T-cell (primary cell): ENCODE results near the gene PSMD10. TPM values are rescaled to one million over a fixed set of nuclear protein-coding genes. Genes with fewer than 3 reads are reported as not detected.

ENCODE experiments used
- ATAC-seq, 4 experiments: fragments of 200-7000 bp in 3 of 4; fragments of 150-1000 bp in 1 of 4; cut with Tn5 transposase; replicated peaks in 1 of 4; 1 replicate in 3 of 4; 2 replicates in 1 of 4; pipeline ENCODE4 v1.10.0; 2021; ENCODE audit warnings: moderate library complexity in 3 of 4, mild to moderate bottlenecking in 2 of 4, moderate number of reproducible peaks in 1 of 4
- CTCF ChIA-PET, 2 donors: fragments of 300-600 bp; sonication (Branson Sonifier 250); formaldehyde crosslinking; loops; one replicate each; lab custom pipeline; 2022; ENCODE audit warnings: antibody characterized with exemption in 2 of 2; lab: Charles Lee
- POLR2A ChIA-PET, 2 donors: fragments of 300-600 bp; sonication (Branson Sonifier 250); formaldehyde crosslinking; loops; one replicate each; lab custom pipeline; 2022; ENCODE audit warnings: antibody characterized with exemption in 2 of 2; lab: Charles Lee
- DNase-seq, 35 experiments: peaks; one replicate each; pipeline versions ENCODE4 v3.0.0 to v3.0.0-alpha.2; 2013 to 2023
- H3K27ac ChIP-seq: one replicate; pipeline ENCODE4 v1.5.1; 2013; ENCODE audit warnings: low read length
- H3K27me3 ChIP-seq, 2 experiments: replicated peaks in 1 of 2; 1 replicate in 1 of 2; 2 replicates in 1 of 2; pipeline versions ENCODE4 v1.6.1 to v1.7.0; 2013; ENCODE audit warnings: low read length in 1 of 2, mixed read lengths in 1 of 2; ENCODE audit not compliant: control insufficient read depth in 2 of 2, insufficient read depth in 2 of 2; ENCODE audit errors: extremely low read depth in 1 of 2
- H3K36me3 ChIP-seq, 2 donors: 1 replicate in 1 of 2; 2 replicates in 1 of 2; pipeline versions ENCODE4 v1.6.1 to v1.7.0; 2013; ENCODE audit warnings: low read length in 1 of 2; ENCODE audit not compliant: control insufficient read depth in 2 of 2, insufficient read depth in 1 of 2; ENCODE audit errors: extremely low read depth in 1 of 2
- H3K4me1 ChIP-seq, 2 experiments: 1 replicate in 1 of 2; 2 replicates in 1 of 2; pipeline versions ENCODE4 v1.6.1 to v1.7.0; 2013; ENCODE audit warnings: low read length in 2 of 2, mixed read lengths in 1 of 2; ENCODE audit not compliant: insufficient read depth in 2 of 2, control insufficient read depth in 1 of 2; ENCODE audit errors: extremely low read depth in 1 of 2
- H3K4me3 ChIP-seq, 2 donors: 1 replicate in 1 of 2; 2 replicates in 1 of 2; pipeline versions ENCODE4 v1.5.1 to v1.7.0; 2013; ENCODE audit warnings: mild to moderate bottlenecking in 2 of 2, low read length in 1 of 2, moderate library complexity in 1 of 2; ENCODE audit not compliant: control insufficient read depth in 1 of 2; ENCODE audit errors: extremely low read depth in 1 of 2
- H3K9me3 ChIP-seq: 2 replicates; pipeline ENCODE4 v1.7.0; 2013
- H3K27ac Mint-ChIP-seq, 2 donors: one replicate each; pipeline ENCODE4 v1.8.0; 2020 to 2021; ENCODE audit warnings: mild to moderate bottlenecking in 2 of 2, mixed read lengths in 2 of 2
- H3K27me3 Mint-ChIP-seq, 2 donors: one replicate each; pipeline ENCODE4 v1.8.0; 2021 to 2022; ENCODE audit warnings: mixed read lengths in 2 of 2
- H3K36me3 Mint-ChIP-seq: one replicate; pipeline ENCODE4 v1.8.0; 2021; ENCODE audit warnings: mixed read lengths
- H3K4me1 Mint-ChIP-seq, 3 donors: one replicate each; pipeline ENCODE4 v1.8.0; 2020 to 2022; ENCODE audit warnings: mixed read lengths in 3 of 3, mild to moderate bottlenecking in 1 of 3
- H3K4me3 Mint-ChIP-seq, 3 donors: one replicate each; pipeline ENCODE4 v1.8.0; 2020 to 2022; ENCODE audit warnings: mild to moderate bottlenecking in 3 of 3, mixed read lengths in 3 of 3, moderate library complexity in 3 of 3
- H3K9me3 Mint-ChIP-seq, 3 donors: one replicate each; pipeline ENCODE4 v1.8.0; 2020 to 2022; ENCODE audit warnings: mixed read lengths in 3 of 3
- WGBS: methylation state at CpG from one replicate; pipeline ENCODE4 v1.1.5; 2013; ENCODE audit warnings: missing lambda C conversion rate; ENCODE audit not compliant: insufficient coverage; 5-methylcytosine and 5-hydroxymethylcytosine counted together
- total RNA-seq, 35 experiments: library from RNA in 6 of 35; stranded (reverse) in 6 of 35; fragments of 120-200 nt in 1 of 35; gene quantifications; one replicate each; pipeline versions ENCODE4 v1.2.1 to v1.2.4 and lab custom pipeline; 2013 to 2026

PSMD10 gene
- total RNA-seq, 5 donors from 2014 or later (not counting 1 experiment from before 2014, with no cell fraction given), result 14.0 to 30.9 (median 25.3) TPM

DNA sequence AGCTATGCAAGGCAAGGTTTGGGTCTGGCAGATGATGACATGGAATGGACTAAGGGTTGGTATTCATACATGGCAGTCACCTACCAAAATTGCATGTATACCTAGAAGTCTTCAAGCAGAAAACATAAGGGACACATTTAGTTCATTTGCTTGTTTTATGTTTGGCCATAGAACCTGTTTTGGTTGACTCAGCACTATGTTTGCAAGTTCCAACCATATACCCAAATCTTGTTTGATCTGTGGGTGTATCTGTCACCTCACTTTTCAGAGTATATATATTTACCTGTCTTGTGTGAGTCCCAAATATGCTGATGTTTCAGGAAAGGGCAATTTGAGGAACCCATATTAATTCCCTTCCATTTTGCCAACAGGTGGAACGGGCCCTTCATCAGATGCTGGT lies 39.5 kb upstream of the PSMD10 start:
- no peaks in the 10 kb centered on the region for H3K4me1 Mint-ChIP-seq
- WGBS, result no CpG with 5 or more reads among the region's 1 CpG
- Histone ChIP-seq H3K27ac (no peak overlapping the region), H3K4me3 (no peak overlapping the region), H3K4me1 (no peaks in the 10 kb centered on the region), H3K9me3 (no peaks in the 10 kb centered on the region), H3K27me3 (no peaks in the 10 kb centered on the region), H3K36me3 (peaks cover 0 to 30% of the 10 kb centered on the region in 2 donors)
- no peak for ATAC-seq
- CTCF ChIA-PET, result no interaction called here
- POLR2A ChIA-PET, result no interaction called here
- H3K27me3 Mint-ChIP-seq, result peaks cover 0 to 7% of the 10 kb centered on the region in 2 donors
- peaks cover 47% of the 10 kb centered on the region for H3K36me3 Mint-ChIP-seq
- H3K9me3 Mint-ChIP-seq, result no peaks in the 10 kb centered on the region
- H3K4me3 Mint-ChIP-seq, result no peak overlapping the region
- no peak overlapping the region for H3K27ac Mint-ChIP-seq
- no peak for DNase-seq

GRCh38 chrX:108127152-108127551 lies 35.8 kb upstream of the PSMD10 start:
- no peak overlapping the region for H3K27ac Mint-ChIP-seq
- ChIA-PET CTCF (interaction anchor here in 1 of 2 donors (0.6 kb wide), 1 partner anchor 23 kb away, joined by 3 read pairs; no protein-coding TSS in a partner anchor), POLR2A (no interaction called here)

GRCh38 chrX:108126661-108127060 lies 35.3 kb upstream of the PSMD10 start:
- no peaks in the 10 kb centered on the region for H3K27me3 ChIP-seq
- H3K4me1 Mint-ChIP-seq, result no peaks in the 10 kb centered on the region
- no peak overlapping the region for H3K27ac Mint-ChIP-seq
- ATAC-seq (no peak), DNase-seq (no peak)
- no peak overlapping the region for H3K4me3 ChIP-seq
- WGBS, result no CpG with 5 or more reads among the region's 2 CpGs
- ChIA-PET CTCF (interaction anchor here in 1 of 2 donors (0.6 kb wide), 1 partner anchor 23 kb away, joined by 3 read pairs; no protein-coding TSS in a partner anchor), POLR2A (no interaction called here)
- H3K4me3 Mint-ChIP-seq, result no peak overlapping the region
- no peaks in the 10 kb centered on the region for H3K9me3 Mint-ChIP-seq
- H3K9me3 ChIP-seq, result no peaks in the 10 kb centered on the region
- peaks cover 31% of the 10 kb centered on the region for H3K36me3 Mint-ChIP-seq
- no peak overlapping the region for H3K27ac ChIP-seq
- peaks cover 0 to 7% of the 10 kb centered on the region in 2 donors for H3K27me3 Mint-ChIP-seq
- no peaks in the 10 kb centered on the region for H3K4me1 ChIP-seq
- H3K36me3 ChIP-seq, result peaks cover 0 to 20% of the 10 kb centered on the region in 2 donors

More at GRCh38 chrX:108127152-108127551, 35.8 kb upstream of the PSMD10 start:
- Histone ChIP-seq H3K9me3 (no peaks in the 10 kb centered on the region), H3K27me3 (no peaks in the 10 kb centered on the region), H3K27ac (no peak overlapping the region), H3K36me3 (peaks cover 0 to 20% of the 10 kb centered on the region in 2 donors), H3K4me3 (no peak overlapping the region), H3K4me1 (no peaks in the 10 kb centered on the region)
- no peak for ATAC-seq
- DNase-seq, result no peak
- H3K9me3 Mint-ChIP-seq, result no peaks in the 10 kb centered on the region
- H3K4me1 Mint-ChIP-seq, result no peaks in the 10 kb centered on the region
- no peak overlapping the region for H3K4me3 Mint-ChIP-seq
- peaks cover 0 to 7% of the 10 kb centered on the region in 2 donors for H3K27me3 Mint-ChIP-seq
- no CpG with 5 or more reads among the region's 4 CpGs for WGBS
- peaks cover 34% of the 10 kb centered on the region for H3K36me3 Mint-ChIP-seq

GRCh38 chrX:108123591-108124366 lies 32.4 kb upstream of the PSMD10 start:
- CTCF ChIA-PET, result interaction anchor here in 1 of 2 donors (0.6 kb wide), 1 partner anchor 537 kb away, joined by 3 read pairs; no protein-coding TSS in a partner anchor

GRCh38 chrX:108122748-108123147 lies 31.4 kb upstream of the PSMD10 start:
- ChIA-PET POLR2A (interaction anchor here in 1 of 2 donors (0.6 kb wide), 1 partner anchor 239 kb away, joined by 3 read pairs; no protein-coding TSS in a partner anchor), CTCF (no interaction called here)
- H3K36me3 ChIP-seq, result peaks cover 0 to 7% of the 10 kb centered on the region in 2 donors
- no peak for ATAC-seq
- H3K9me3 ChIP-seq, result no peaks in the 10 kb centered on the region
- H3K27ac ChIP-seq, result no peak overlapping the region
- H3K36me3 Mint-ChIP-seq, result peaks cover 11% of the 10 kb centered on the region
- peaks cover 0 to 11% of the 10 kb centered on the region in 2 donors for H3K27me3 Mint-ChIP-seq
- no peaks in the 10 kb centered on the region for H3K9me3 Mint-ChIP-seq
- 100% methylated on average over 1 of the region's 2 CpGs for WGBS
- DNase-seq, result no peak
- H3K27ac Mint-ChIP-seq, result no peak overlapping the region
- H3K4me1 ChIP-seq, result no peaks in the 10 kb centered on the region
- H3K4me3 Mint-ChIP-seq, result no peak overlapping the region
- no peaks in the 10 kb centered on the region for H3K27me3 ChIP-seq
- peaks cover 0 to 5% (median 0%) of the 10 kb centered on the region in 3 donors for H3K4me1 Mint-ChIP-seq
- no peak overlapping the region for H3K4me3 ChIP-seq

More at GRCh38 chrX:108123591-108124366, 32.4 kb upstream of the PSMD10 start:
- Mint-ChIP-seq H3K27me3 (peaks cover 0 to 8% of the 10 kb centered on the region in 2 donors), H3K27ac (no peak overlapping the region), H3K36me3 (peaks cover 14% of the 10 kb centered on the region), H3K4me3 (no peak overlapping the region), H3K9me3 (no peaks in the 10 kb centered on the region), H3K4me1 (peaks cover 0 to 2% (median 0%) of the 10 kb centered on the region in 3 donors)
- no CpG with 5 or more reads among the region's 3 CpGs for WGBS
- H3K9me3 ChIP-seq, result no peaks in the 10 kb centered on the region
- DNase-seq (no peak), ATAC-seq (no peak)
- H3K4me3 ChIP-seq, result no peak overlapping the region
- H3K27ac ChIP-seq, result no peak overlapping the region
- no peaks in the 10 kb centered on the region for H3K4me1 ChIP-seq
- POLR2A ChIA-PET, result interaction anchor here (0.6 to 0.7 kb wide), 2 partner anchors 240 to 1011 kb away, joined by 3 to 4 read pairs; no protein-coding TSS in a partner anchor
- H3K27me3 ChIP-seq, result no peaks in the 10 kb centered on the region
- H3K36me3 ChIP-seq, result peaks cover 0 to 7% of the 10 kb centered on the region in 2 donors

GRCh38 chrX:108121291-108121690 lies 29.9 kb upstream of the PSMD10 start:
- Mint-ChIP-seq H3K27me3 (peaks cover 0 to 21% of the 10 kb centered on the region in 2 donors), H3K27ac (no peak overlapping the region), H3K4me1 (peaks cover 0 to 5% (median 0%) of the 10 kb centered on the region in 3 donors), H3K4me3 (no peak overlapping the region), H3K9me3 (no peaks in the 10 kb centered on the region), H3K36me3 (peaks cover 4% of the 10 kb centered on the region)
- H3K9me3 ChIP-seq, result no peaks in the 10 kb centered on the region
- no peaks in the 10 kb centered on the region for H3K4me1 ChIP-seq
- H3K36me3 ChIP-seq, result peaks cover 0 to 4% of the 10 kb centered on the region in 2 donors
- ATAC-seq (no peak), DNase-seq (no peak)
- ChIA-PET CTCF (no interaction called here), POLR2A (interaction anchor here in 1 of 2 donors (0.6 kb wide), 1 partner anchor 1613 kb away, joined by 3 read pairs; no protein-coding TSS in a partner anchor)
- no peak overlapping the region for H3K27ac ChIP-seq
- H3K4me3 ChIP-seq, result no peak overlapping the region
- WGBS, result 83% methylated on average over 2 of the region's 3 CpGs
- no peaks in the 10 kb centered on the region for H3K27me3 ChIP-seq
